Fibroblast of gingiva (primary cell): ENCODE results near the gene OR2T8.
"Not testable (repeated sequence)": the region's sequence is repeated elsewhere in the genome, so short reads cannot be mapped to it uniquely, and the experiment has no call there.

Experiments used
- DNase-seq: peaks from one replicate; pipeline ENCODE4 v3.0.0-alpha.2; 2011; ENCODE audit warnings: low read depth

OR2T8 gene

GRCh38 chr1:247919952-247920351, at the start of gene OR2T8:
TSS of gene OR2T8 (plus strand) at chr1:247920252. CDS start at chr1:247921018, 766 bp downstream.
- no peak for DNase-seq

- no peak for DNase-seq
Measured at GRCh38 chr1:247883346-247883745, 36.7 kb upstream of the OR2T8 start.

GRCh38 chr1:247884797-247885413, 35.1 kb upstream of the OR2T8 start:
- DNase-seq, result no peak

GRCh38 chr1:247895163-247895637, 24.9 kb upstream of the OR2T8 start, which contains the start of gene OR2W3:
TSS of gene OR2W3 (plus strand) at chr1:247895587. CDS start at chr1:247895587, 0 bp downstream.
- no peak for DNase-seq

GRCh38 chr1:247895976-247896375, 24.1 kb upstream of the OR2T8 start:
- no peak for DNase-seq

GRCh38 chr1:247904122-247904521, 15.9 kb upstream of the OR2T8 start:
- no peak for DNase-seq

GRCh38 chr1:247905181-247905580, 14.9 kb upstream of the OR2T8 start:
- no peak for DNase-seq

GRCh38 chr1:247905910-247906503, 14.0 kb upstream of the OR2T8 start:
- no peak for DNase-seq

GRCh38 chr1:247906504-247907047, 13.5 kb upstream of the OR2T8 start:
- no peak for DNase-seq

GRCh38 chr1:247908766-247909165, 11.3 kb upstream of the OR2T8 start:
- DNase-seq, result no peak

GRCh38 chr1:247913786-247914185, 6.3 kb upstream of the OR2T8 start:
- DNase-seq, result no peak

- no peak for DNase-seq
Measured at GRCh38 chr1:247914941-247915662, 5.0 kb upstream of the OR2T8 start.

- DNase-seq, result no peak
Measured at GRCh38 chr1:247923941-247924340, 3.9 kb downstream of the OR2T8 start.

- DNase-seq, result no peak
Measured at GRCh38 chr1:247924868-247925267, 4.8 kb downstream of the OR2T8 start, which contains the start of gene OR2AJ1. TSS of gene OR2AJ1 (plus strand) at chr1:247924889. CDS start at chr1:247933769, 8,880 bp downstream.

- no peak for DNase-seq
Measured at GRCh38 chr1:247933989-247934388, 13.9 kb downstream of the OR2T8 start.

GRCh38 chr1:247935781-247936180, 15.7 kb downstream of the OR2T8 start:
- no peak for DNase-seq

- no peak for DNase-seq
Measured at GRCh38 chr1:247936415-247936814, 16.4 kb downstream of the OR2T8 start.

- not testable (repeated sequence) for DNase-seq
Measured at GRCh38 chr1:247936965-247937734, 17.1 kb downstream of the OR2T8 start.

GRCh38 chr1:247942624-247943023, 22.6 kb downstream of the OR2T8 start:
- no peak for DNase-seq

GRCh38 chr1:247948558-247948957, 28.5 kb downstream of the OR2T8 start, which contains the start of gene OR2L8:
TSS of gene OR2L8 (plus strand) at chr1:247948858. CDS start at chr1:247948858, 0 bp downstream.
- no peak for DNase-seq

- no peak for DNase-seq
Measured at GRCh38 chr1:247953408-247953807, 33.4 kb downstream of the OR2T8 start.

- DNase-seq, result no peak
Measured at GRCh38 chr1:247961791-247962190, 41.7 kb downstream of the OR2T8 start.
